GM12878 (cell line): Measurements from ENCODE around the gene ALAD. TPM values are rescaled to one million over a fixed set of nuclear protein-coding genes. Genes with fewer than 3 reads are reported as not detected.

Experiments
- ATAC-seq: fragments of 200-7000 bp; cut with Tn5 transposase; 3 replicates; pipeline ENCODE4 v1.9.1; 2020; ENCODE audit warnings: mild to moderate bottlenecking, moderate library complexity
- BruUV-seq: library from RNA; stranded (reverse); fragments of 400-500 nt; replicated peaks from 2 replicates; lab custom pipeline; 2021; lab: Mats Ljungman, UMichigan
- CTCF ChIA-PET: fragments of 300-600 bp; sonication (Branson Sonifier 250); formaldehyde crosslinking; extraction: SDS; loops from one replicate; lab custom pipeline; 2021; ENCODE audit warnings: inconsistent platforms; lab: Yijun Ruan, JAX
- POLR2A ChIA-PET: fragments of 350-600 bp; formaldehyde crosslinking; extraction: SDS; loops from one replicate; lab custom pipeline; 2021; ENCODE audit warnings: inconsistent platforms; lab: Charles Lee
- RAD21 ChIA-PET: fragments of 300-600 bp; sonication (Branson Sonifier 250); formaldehyde crosslinking; loops from one replicate; lab custom pipeline; 2023; ENCODE audit warnings: antibody characterized with exemption; ENCODE audit not compliant: unreplicated experiment; lab: Charles Lee
- SMC1A ChIA-PET: fragments of 300-600 bp; sonication (Branson Sonifier 250); formaldehyde crosslinking; loops from one replicate; lab custom pipeline; 2023; ENCODE audit not compliant: unreplicated experiment, uncharacterized antibody; lab: Charles Lee
- DNase-seq: peaks from one replicate; pipeline ENCODE4 v3.0.0-alpha.2; 2011; ENCODE audit warnings: low read depth, low spot score
- FAIRE-seq: peaks from 3 replicates; lab custom pipeline; 2011; peaks lifted over from hg19 to GRCh38; lab: Jason Lieb, UNC
- H2AFZ ChIP-seq: 2 replicates; pipeline ENCODE4 v1.6.0; 2011; ENCODE audit warnings: low read depth, low read length, control low read depth; ENCODE audit not compliant: control insufficient read depth
- H3K27ac ChIP-seq: 2 replicates; pipeline ENCODE4 v1.5.1; 2011; ENCODE audit warnings: control low read depth; ENCODE audit not compliant: control insufficient read depth, insufficient read depth
- H3K27me3 ChIP-seq, 2 experiments: replicated peaks in 1 of 2; 2 replicates each; pipeline versions ENCODE4 v1.6.0 to v1.6.1; 2011; ENCODE audit warnings: low read length in 1 of 2; ENCODE audit not compliant: control insufficient read depth in 2 of 2, insufficient read depth in 2 of 2
- H3K36me3 ChIP-seq, 2 experiments: 2 replicates each; pipeline ENCODE4 v1.5.1; 2011; ENCODE audit warnings: low read length in 1 of 2; ENCODE audit not compliant: control insufficient read depth in 2 of 2, insufficient read depth in 2 of 2
- H3K4me1 ChIP-seq: 2 replicates; pipeline ENCODE4 v1.6.1; 2011; ENCODE audit warnings: mild to moderate bottlenecking, low read length, moderate library complexity, mixed read lengths; ENCODE audit not compliant: control insufficient read depth, insufficient read depth
- H3K4me2 ChIP-seq: 2 replicates; pipeline ENCODE4 v1.6.0; 2011; ENCODE audit warnings: control low read depth; ENCODE audit not compliant: control insufficient read depth, insufficient read depth
- H3K4me3 ChIP-seq: fragments of 200-600 bp; sonication (generic); 2 replicates; pipeline ENCODE4 v1.5.1; 2016
- H3K79me2 ChIP-seq: 2 replicates; pipeline ENCODE4 v1.6.0; 2011; ENCODE audit warnings: low read length; ENCODE audit not compliant: control insufficient read depth, insufficient read depth
- H3K9ac ChIP-seq: 2 replicates; pipeline ENCODE4 v1.8.0; 2011; ENCODE audit warnings: low read length, control low read depth, mixed read lengths; ENCODE audit not compliant: control insufficient read depth, insufficient read depth
- H3K9me3 ChIP-seq: replicated peaks from 3 replicates; pipeline ENCODE4 v1.5.1; 2011; ENCODE audit warnings: mild to moderate bottlenecking, low read length; ENCODE audit not compliant: control insufficient read depth, insufficient read depth
- H4K20me1 ChIP-seq: 2 replicates; pipeline ENCODE4 v1.6.0; 2011; ENCODE audit not compliant: control insufficient read depth, insufficient read depth
- BCLAF1 ChIP-seq: fragments of 450-650 bp; IDR thresholded peaks from 2 replicates; pipeline ENCODE4 v1.6.1; 2017; ENCODE audit warnings: antibody characterized with exemption, mild to moderate bottlenecking, moderate library complexity
- CEBPZ ChIP-seq: fragments of 150-350 bp; IDR thresholded peaks from 2 replicates; pipeline ENCODE4 v1.6.1; 2016; ENCODE audit warnings: low read depth, low read length
- ELK1 ChIP-seq: IDR thresholded peaks from 2 replicates; pipeline ENCODE4 v1.6.1; 2012; ENCODE audit warnings: low read depth, low read length, improper control_type of control experiment
- IKZF2 ChIP-seq, 2 experiments: fragments of 450-650 bp; IDR thresholded peaks; 2 replicates each; pipeline ENCODE4 v1.6.1; 2017; ENCODE audit warnings: mild to moderate bottlenecking in 2 of 2, moderate library complexity in 2 of 2
- MXI1 ChIP-seq: fragments of 150-350 bp; IDR thresholded peaks from 2 replicates; pipeline ENCODE4 v1.6.1; 2011; ENCODE audit warnings: low read depth, mild to moderate bottlenecking, inconsistent platforms, low read length, improper control_type of control experiment
- PAX8 ChIP-seq: fragments of 450-650 bp; IDR thresholded peaks from 2 replicates; pipeline ENCODE4 v1.6.1; 2017; ENCODE audit warnings: mild to moderate bottlenecking, moderate library complexity
- SMAD5 ChIP-seq: IDR thresholded peaks from 2 replicates; pipeline ENCODE4 v1.6.1; 2016; ENCODE audit warnings: antibody characterized with exemption, low read depth
- SUPT20H ChIP-seq: IDR thresholded peaks from 2 replicates; pipeline ENCODE4 v1.6.1; 2011; ENCODE audit warnings: low read depth, mild to moderate bottlenecking, low read length, moderate library complexity, borderline replicate concordance; ENCODE audit not compliant: control insufficient read depth
- TBL1XR1 ChIP-seq: IDR thresholded peaks from 2 replicates; pipeline ENCODE4 v1.6.1; 2012; ENCODE audit warnings: low read depth, low read length, improper control_type of control experiment
- WGBS: methylation state at CpG from one replicate; pipeline ENCODE4 v1.1.6; 2016; ENCODE audit warnings: low lambda C conversion rate; ENCODE audit not compliant: insufficient replicate concordance, insufficient coverage; ENCODE audit errors: missing lambda C conversion rate; 5-methylcytosine and 5-hydroxymethylcytosine counted together
- in situ Hi-C: fragments of 300-500 bp; cut with MboI; formaldehyde crosslinking; loops from 9 replicates; pipeline ENCODE4 v1.14.3; 2018; ENCODE audit warnings: mixed read lengths
- intact Hi-C: fragments of 100-400 bp; cut with micrococcal nuclease; formaldehyde crosslinking; loops from one replicate; pipeline ENCODE4 v1.14.2; 2022; ENCODE audit not compliant: unreplicated experiment
- polyA plus RNA-seq, 11 experiments: library from polyadenylated mRNA; depleted of rRNA in 4 of 11; unstranded in 6 of 11; stranded (reverse) in 5 of 11; fragments of >200 nt; fragmentation: Nextera tagmentation in 4 of 11; fragmentation: Illumina TruSeq in 1 of 11; extraction: Ambion mirVana in 4 of 11; extraction: Trizol in 1 of 11; gene quantifications; 1 replicate in 1 of 11; 2 replicates in 10 of 11; pipeline versions ENCODE4 v1.2.1 to v1.2.3, GENCODE V29; 2011 to 2016; ENCODE audit warnings: inconsistent platforms in 2 of 11, missing spikeins in 2 of 11, low read depth in 1 of 11
- total RNA-seq, 4 experiments: library from RNA; depleted of rRNA in 3 of 4; stranded (reverse); fragments of >200 nt in 3 of 4; fragmentation: Illumina TruSeq in 1 of 4; extraction: Trizol in 1 of 4; gene quantifications; 2 replicates each; pipeline versions ENCODE4 v1.2.1 to v1.2.3, GENCODE V29; 2013 to 2021

Gene ALAD
- total and polyA plus RNA-seq, 10 of the 15 experiments (the other 5 are each of a cell fraction or from before 2014, with no cell fraction given), result 2.4 to 21.6 (median 12.9) TPM

GRCh38 chr9:113352006-113352405 lies 49.1 kb downstream of the ALAD start:
- Histone ChIP-seq H2AFZ (no peak overlapping the region), H3K9me3 (no peaks in the 10 kb centered on the region), H3K27ac (no peak overlapping the region), H3K4me2 (no peak overlapping the region), H3K27me3 (no peaks in the 10 kb centered on the region; a peak in 2 of 4 replicates), H4K20me1 (no peaks in the 10 kb centered on the region), H3K79me2 (no peaks in the 10 kb centered on the region), H3K4me1 (peaks cover 19% of the 10 kb centered on the region)
- intact Hi-C loops (no loop called here), in situ Hi-C loops (no loop called here)
- POLR2A ChIA-PET, result no interaction called here
- BruUV-seq, result no TSS peak
- CTCF ChIA-PET, result interaction anchor here (1.1 to 2.6 kb wide), 5 partner anchors 11 to 77 kb away, joined by 3 to 12 read pairs (median 5); partner anchors contain the start of genes ALAD, CDC26, PRPF4 and WDR31
- ATAC-seq, result no peak
- 43% methylated on average over 6 of the region's 6 CpGs for whole genome bisulfite sequencing
- DNase-seq, result no peak
- no peak for FAIRE-seq
- RAD21 ChIA-PET, result interaction anchor here (1.4 kb wide), 1 partner anchor 49 kb away, joined by 4 read pairs; the partner anchor contains the start of gene ALAD
- TF ChIP-seq CEBPZ (no peak), PAX8 (no peak), ELK1 (no peak), SMAD5 (no peak), IKZF2 (IDR thresholded peaks at IDR 0.05) (no peak), TBL1XR1 (no peak), MXI1 (no peak), SUPT20H (no peak), BCLAF1 (no peak)
- TF ChIP-seq, all 136 proteins: peak for 0
- SMC1A ChIA-PET, result interaction anchor here (1.1 kb wide), 1 partner anchor 10 kb away, joined by 3 read pairs; no protein-coding TSS in a partner anchor
- H3K4me3 ChIP-seq, result no peak overlapping the region
- H3K9ac ChIP-seq, result no peak overlapping the region
- no peaks in the 10 kb centered on the region for H3K36me3 ChIP-seq
